Endothelial cell of umbilical vein (primary cell): ENCODE data around the gene A3GALT2. TPM values are rescaled to one million over a fixed set of nuclear protein-coding genes. Genes with fewer than 3 reads are reported as not detected.

Experiments used
- BruUV-seq: library from RNA; stranded (reverse); fragments of 400-500 nt; replicated peaks from 2 replicates; lab custom pipeline; 2021; lab: Mats Ljungman, UMichigan
- CTCF ChIA-PET: fragments of 300-600, 350-600 bp; sonication (Branson Sonifier 250); formaldehyde crosslinking; loops from one replicate; lab custom pipeline; 2021; ENCODE audit warnings: antibody characterized with exemption, inconsistent platforms; lab: Charles Lee
- POLR2A ChIA-PET: fragments of 300-600, 350-600 bp; sonication (Branson Sonifier 250); formaldehyde crosslinking; loops from one replicate; lab custom pipeline; 2021; ENCODE audit warnings: antibody characterized with exemption, inconsistent platforms; lab: Charles Lee
- DNase-seq: peaks from one replicate; pipeline ENCODE4 v3.0.0-alpha.2; 2011; ENCODE audit warnings: low read depth, low spot score
- FAIRE-seq: peaks from 2 replicates; lab custom pipeline; 2011; peaks lifted over from hg19 to GRCh38; lab: Jason Lieb, UNC
- H2AFZ ChIP-seq: 2 replicates; pipeline ENCODE4 v1.6.0; 2012; ENCODE audit warnings: low read depth, low read length, control low read depth, inconsistent platforms
- H3K27ac ChIP-seq: 2 replicates; pipeline ENCODE4 v1.5.1; 2011; ENCODE audit warnings: low read depth, mild to moderate bottlenecking, control low read depth, low read length, moderate library complexity; ENCODE audit not compliant: insufficient read depth
- H3K27me3 ChIP-seq, 2 experiments: 2 replicates each; pipeline versions ENCODE4 v1.6.0 to v1.6.1; 2011; ENCODE audit warnings: low read length in 2 of 2, mixed read lengths in 1 of 2; ENCODE audit not compliant: control insufficient read depth in 2 of 2, insufficient read depth in 2 of 2
- H3K36me3 ChIP-seq, 2 experiments: 2 replicates in 1 of 2; 3 replicates in 1 of 2; pipeline ENCODE4 v1.5.1; 2011; ENCODE audit warnings: low read length in 2 of 2, mild to moderate bottlenecking in 1 of 2, moderate library complexity in 1 of 2; ENCODE audit not compliant: control insufficient read depth in 2 of 2, insufficient read depth in 2 of 2; ENCODE audit errors: extremely low read depth in 1 of 2
- H3K4me1 ChIP-seq: 3 replicates; pipeline ENCODE4 v1.5.1; 2011; ENCODE audit warnings: mild to moderate bottlenecking, low read length; ENCODE audit not compliant: control insufficient read depth, insufficient read depth; ENCODE audit errors: extremely low read depth
- H3K4me2 ChIP-seq: 2 replicates; pipeline ENCODE4 v1.6.1; 2011; ENCODE audit warnings: low read length, control low read depth, mixed read lengths; ENCODE audit not compliant: insufficient read depth
- H3K4me3 ChIP-seq, 3 experiments: fragments of 200-600 bp in 1 of 3; sonication (generic), shearing (Covaris generic) in 1 of 3; replicated peaks in 1 of 3; 2 replicates each; pipeline ENCODE4 v1.5.1; 2011 to 2016; ENCODE audit warnings: control low read depth in 3 of 3, low read length in 3 of 3, mild to moderate bottlenecking in 2 of 3, inconsistent platforms in 1 of 3, low read depth in 1 of 3, moderate library complexity in 1 of 3; ENCODE audit not compliant: insufficient read depth in 1 of 3
- H3K79me2 ChIP-seq: 2 replicates; pipeline ENCODE4 v1.6.0; 2012; ENCODE audit warnings: low read length, inconsistent platforms; ENCODE audit not compliant: control insufficient read depth, insufficient read depth
- H3K9ac ChIP-seq: replicated peaks from 2 replicates; pipeline ENCODE3; 2011; ENCODE audit warnings: low read length, control low read depth; ENCODE audit not compliant: insufficient read depth; ENCODE audit errors: extremely low read depth
- H3K9me1 ChIP-seq: replicated peaks from 3 replicates; pipeline ENCODE4 v1.6.0; 2011; ENCODE audit warnings: mild to moderate bottlenecking, low read length; ENCODE audit not compliant: control insufficient read depth, insufficient read depth; ENCODE audit errors: extremely low read depth
- H3K9me3 ChIP-seq: replicated peaks from 2 replicates; pipeline ENCODE4 v1.5.1; 2012; ENCODE audit warnings: low read length, inconsistent platforms; ENCODE audit not compliant: control insufficient read depth, insufficient read depth
- H4K20me1 ChIP-seq: replicated peaks from 2 replicates; pipeline ENCODE3; 2011; ENCODE audit warnings: mild to moderate bottlenecking, low read length; ENCODE audit not compliant: control insufficient read depth, insufficient read depth; ENCODE audit errors: extremely low read depth
- CTCF ChIP-seq, 2 donors: IDR thresholded peaks; 1 replicate in 1 of 2; 2 replicates in 1 of 2; pipeline ENCODE4 v1.5.1; 2011; ENCODE audit warnings: low read length in 2 of 2, mild to moderate bottlenecking in 2 of 2, moderate library complexity in 2 of 2, control low read depth in 1 of 2, inconsistent platforms in 1 of 2, low read depth in 1 of 2; ENCODE audit not compliant: insufficient read depth in 1 of 2; ENCODE audit errors: extremely low read depth in 1 of 2
- EZH2 ChIP-seq: IDR thresholded peaks from 2 replicates; pipeline ENCODE4 v1.6.1; 2012; ENCODE audit warnings: borderline replicate concordance, low read depth, mild to moderate bottlenecking, moderate library complexity, low read length, inconsistent platforms; ENCODE audit not compliant: severe bottlenecking
- FOS ChIP-seq: IDR thresholded peaks from 2 replicates; pipeline ENCODE4 v1.6.1; 2011; ENCODE audit warnings: mild to moderate bottlenecking, low read length, moderate library complexity, borderline replicate concordance; ENCODE audit not compliant: insufficient read depth
- GATA2 ChIP-seq: IDR thresholded peaks from 2 replicates; pipeline ENCODE4 v1.7.0; 2011; ENCODE audit warnings: low read depth, mild to moderate bottlenecking, moderate library complexity, mixed read lengths, low read length; ENCODE audit not compliant: insufficient read length, insufficient read depth
- JUN ChIP-seq: IDR thresholded peaks from 2 replicates; pipeline ENCODE4 v1.6.1; 2011; ENCODE audit warnings: borderline replicate concordance, low read depth; ENCODE audit not compliant: insufficient read length, insufficient read depth
- MAX ChIP-seq: IDR thresholded peaks from 2 replicates; pipeline ENCODE4 v1.6.1; 2011; ENCODE audit not compliant: insufficient read depth, insufficient read length
- MYC ChIP-seq: IDR thresholded peaks from one replicate; pipeline ENCODE4 v1.6.1; 2011; ENCODE audit warnings: mild to moderate bottlenecking, low read depth, low read length
- POLR2A ChIP-seq: IDR thresholded peaks from 2 replicates; pipeline ENCODE4 v1.6.1; 2012; ENCODE audit warnings: low read depth, mild to moderate bottlenecking, control low read depth, low read length
- POLR2AphosphoS5 ChIP-seq: IDR thresholded peaks from 2 replicates; pipeline ENCODE4 v1.6.1; 2012; ENCODE audit warnings: low read depth, mild to moderate bottlenecking, control low read depth, low read length, moderate library complexity; ENCODE audit not compliant: insufficient read depth
- dilution Hi-C: fragments of 300-500 bp; cut with MboI; formaldehyde crosslinking; loops from one replicate; pipeline ENCODE4 v1.15.0; 2019; ENCODE audit warnings: low sequenced_read_pairs; ENCODE audit not compliant: extremely low pct_ligation_motif_present
- intact Hi-C: fragments of 100-400 bp; cut with micrococcal nuclease; formaldehyde crosslinking; loops from one replicate; pipeline ENCODE4 v1.10.0; 2022
- polyA plus RNA-seq, 4 experiments: library from polyadenylated mRNA; depleted of rRNA in 3 of 4; stranded (reverse) in 3 of 4; unstranded in 1 of 4; fragments of >200 nt; gene quantifications; 2 replicates each; pipeline versions ENCODE4 v1.2.1 to v1.2.3, GENCODE V29; 2011 to 2012; ENCODE audit warnings: missing spikeins in 1 of 4
- total RNA-seq: library from RNA; stranded (reverse); gene quantifications from 2 replicates; pipeline ENCODE4 v1.2.3, GENCODE V29; 2021

The A3GALT2 gene
- total and polyA plus RNA-seq, 2 donors (not counting 3 experiments of a cell fraction or from before 2014, with no cell fraction given), result not detected

- Histone ChIP-seq H3K27me3 (no peaks in the 10 kb centered on the region), H4K20me1 (no peaks in the 10 kb centered on the region), H3K4me3 (no peak overlapping the region), H3K4me1 (peaks cover 5% of the 10 kb centered on the region), H2AFZ (no peak overlapping the region), H3K79me2 (no peaks in the 10 kb centered on the region), H3K27ac (no peak overlapping the region), H3K36me3 (no peaks in the 10 kb centered on the region), H3K9me3 (no peaks in the 10 kb centered on the region), H3K4me2 (no peak overlapping the region), H3K9me1 (no peaks in the 10 kb centered on the region), H3K9ac (no peak overlapping the region)
- ChIA-PET POLR2A (no interaction called here), CTCF (interaction anchor here (1.7 to 1.8 kb wide), 2 partner anchors 10 to 17 kb away, joined by 5 read pairs; no protein-coding TSS in a partner anchor)
- TF ChIP-seq POLR2AphosphoS5, result no peak
- TF ChIP-seq MYC, result no peak
- TF ChIP-seq POLR2A, result no peak
- no peak for TF ChIP-seq JUN
- no peak for TF ChIP-seq FOS
- no peak for TF ChIP-seq GATA2
- DNase-seq (no peak), FAIRE-seq (no peak)
- BruUV-seq, result no TSS peak
- dilution Hi-C loops, result no loop called here
- intact Hi-C loops, result no loop called here
Observed at GRCh38 chr1:33359931-33360330, 39.0 kb upstream of the A3GALT2 start.

- BruUV-seq, result no TSS peak
- Histone ChIP-seq H3K36me3 (no peaks in the 10 kb centered on the region), H3K9me1 (no peaks in the 10 kb centered on the region), H3K27me3 (no peaks in the 10 kb centered on the region), H3K27ac (no peak overlapping the region), H3K4me2 (no peak overlapping the region), H3K4me3 (no peak overlapping the region), H2AFZ (no peak overlapping the region), H3K9me3 (no peaks in the 10 kb centered on the region), H4K20me1 (no peaks in the 10 kb centered on the region), H3K4me1 (peaks cover 5% of the 10 kb centered on the region), H3K79me2 (no peaks in the 10 kb centered on the region), H3K9ac (no peak overlapping the region)
- intact Hi-C loops (no loop called here), dilution Hi-C loops (no loop called here)
- ChIA-PET POLR2A (no interaction called here), CTCF (interaction anchor here (1.5 to 1.8 kb wide), 3 partner anchors 9 to 140 kb away, joined by 3 to 5 read pairs (median 5); no protein-coding TSS in a partner anchor)
- TF ChIP-seq GATA2, result no peak
- no peak for TF ChIP-seq MYC
- TF ChIP-seq POLR2A, result no peak
- TF ChIP-seq MAX, result no peak
- no peak for TF ChIP-seq EZH2
- TF ChIP-seq CTCF (IDR thresholded peaks at IDR 0.05; ENCODE audit: extremely low read depth in 1 of 2, insufficient read depth in 1 of 2, low read depth in 1 of 2, low read length in 2 of 2), result no peak
- TF ChIP-seq FOS, result no peak
- no peak for TF ChIP-seq JUN
- TF ChIP-seq POLR2AphosphoS5, result no peak
- DNase-seq (peak; percentile 20), FAIRE-seq (no peak)
Observed at GRCh38 chr1:33358795-33359503, 38.1 kb upstream of the A3GALT2 start.
